PC-3 (cell line): Measurements from ENCODE around the gene HDAC4. TPM values are rescaled to one million over a fixed set of nuclear protein-coding genes. Genes with fewer than 3 reads are reported as not detected.

Experiments
- ATAC-seq: fragments of 200-7000 bp; cut with Tn5 transposase; 2 replicates; pipeline ENCODE4 v1.9.1; 2020; ENCODE audit warnings: mild to moderate bottlenecking, moderate library complexity
- BruUV-seq: library from RNA; stranded (reverse); fragments of 400-500 nt; replicated peaks from 2 replicates; lab custom pipeline; 2021; lab: Mats Ljungman, UMichigan
- CTCF ChIA-PET: fragments of 300-600 bp; sonication (Branson Sonifier 250); formaldehyde crosslinking; loops from one replicate; lab custom pipeline; 2022; ENCODE audit warnings: antibody characterized with exemption; lab: Charles Lee
- POLR2A ChIA-PET: fragments of 300-600 bp; sonication (Branson Sonifier 250); formaldehyde crosslinking; loops from one replicate; lab custom pipeline; 2022; ENCODE audit warnings: antibody characterized with exemption; ENCODE audit not compliant: unreplicated experiment; lab: Charles Lee
- DNase-seq: peaks from one replicate; pipeline ENCODE4 v3.0.0-alpha.2; 2015
- H2AFZ ChIP-seq: fragments of 300-600 bp; sonication (generic); 2 replicates; pipeline ENCODE4 v1.6.0; 2016; ENCODE audit warnings: antibody characterized with exemption, low read length
- H3F3A ChIP-seq: fragments of 300-600 bp; sonication (generic); one replicate; pipeline ENCODE4 v1.6.0; 2017; ENCODE audit warnings: antibody characterized with exemption, low read length, control low read depth, mild to moderate bottlenecking; ENCODE audit not compliant: unreplicated experiment
- H3K27ac ChIP-seq: fragments of 300-600 bp; sonication (generic); 2 replicates; pipeline ENCODE4 v1.5.1; 2016; ENCODE audit warnings: mild to moderate bottlenecking, low read length
- H3K27me3 ChIP-seq: fragments of 300-600 bp; sonication (generic); 2 replicates; pipeline ENCODE4 v1.6.1; 2016; ENCODE audit warnings: low read length, mixed read lengths
- H3K36me3 ChIP-seq: fragments of 300-600 bp; sonication (generic); 2 replicates; pipeline ENCODE4 v1.6.1; 2016; ENCODE audit warnings: low read depth, mixed run types, low read length, mixed read lengths
- H3K4me1 ChIP-seq: fragments of 300-600 bp; sonication (generic); 2 replicates; pipeline ENCODE4 v1.5.1; 2016; ENCODE audit warnings: low read length; ENCODE audit not compliant: insufficient read depth
- H3K4me2 ChIP-seq: fragments of 300-600 bp; sonication (generic); 2 replicates; pipeline ENCODE4 v1.6.0; 2016; ENCODE audit warnings: low read length
- H3K4me3 ChIP-seq: fragments of 300-600 bp; sonication (generic); 2 replicates; pipeline ENCODE4 v1.5.1; 2016; ENCODE audit warnings: mild to moderate bottlenecking, low read length, mixed read lengths
- H3K79me2 ChIP-seq: fragments of 300-600 bp; sonication (generic); 2 replicates; pipeline ENCODE4 v1.6.1; 2017; ENCODE audit warnings: low read length, mixed read lengths
- H3K9ac ChIP-seq: fragments of 300-600 bp; sonication (generic); 2 replicates; pipeline ENCODE4 v1.6.0; 2016; ENCODE audit warnings: mild to moderate bottlenecking, low read length
- H3K9me2 ChIP-seq: fragments of 300-600 bp; sonication (generic); replicated peaks from 2 replicates; pipeline ENCODE4 v1.6.1; 2016; ENCODE audit warnings: mixed run types, low read length, mixed read lengths
- H3K9me3 ChIP-seq: fragments of 300-600 bp; sonication (generic); 2 replicates; pipeline ENCODE4 v1.6.1; 2016; ENCODE audit warnings: low read length, mixed read lengths
- H4K20me1 ChIP-seq: fragments of 300-600 bp; sonication (generic); 2 replicates; pipeline ENCODE4 v1.6.1; 2016; ENCODE audit warnings: low read length, mixed read lengths
- CTCF ChIP-seq: fragments of 300-600 bp; sonication (generic); conservative IDR thresholded peaks from 2 replicates; pipeline ENCODE4 v1.5.1; 2017; ENCODE audit warnings: antibody characterized with exemption, low read depth, mild to moderate bottlenecking, low read length
- EZH2 ChIP-seq: fragments of 300-600 bp; sonication (generic); IDR thresholded peaks from one replicate; pipeline ENCODE4 v1.6.1; 2017; ENCODE audit warnings: antibody characterized with exemption, mild to moderate bottlenecking, low read length; ENCODE audit not compliant: unreplicated experiment
- EZH2phosphoT487 ChIP-seq: fragments of 300-600 bp; sonication (generic); IDR thresholded peaks from 2 replicates; pipeline ENCODE4 v1.6.1; 2018; ENCODE audit warnings: mild to moderate bottlenecking, antibody characterized with exemption, low read length, borderline replicate concordance
- intact Hi-C: fragments of 100-400 bp; cut with micrococcal nuclease; formaldehyde crosslinking; loops from 2 replicates; pipeline ENCODE4 v1.9.0; 2023
- total RNA-seq: library from RNA; depleted of rRNA; stranded (reverse); fragments of >200 nt; gene quantifications from 2 replicates; pipeline ENCODE4 v1.2.3, GENCODE V29; 2014

The HDAC4 gene
- total RNA-seq, 1 experiment from 2014 or later, result 8.5 TPM

GRCh38 chr2:239163688-239164334, 237.0 kb downstream of the HDAC4 start:
- BruUV-seq, result no TSS peak
- Histone ChIP-seq H3K27me3 (no peaks in the 10 kb centered on the region), H3F3A (no peaks in the 10 kb centered on the region), H3K4me2 (no peak overlapping the region), H2AFZ (no peak overlapping the region), H4K20me1 (no peaks in the 10 kb centered on the region), H3K9me3 (no peaks in the 10 kb centered on the region), H3K36me3 (no peaks in the 10 kb centered on the region), H3K27ac (no peak overlapping the region), H3K9me2 (no peaks in the 10 kb centered on the region), H3K9ac (no peak overlapping the region), H3K4me1 (no peaks in the 10 kb centered on the region), H3K79me2 (no peaks in the 10 kb centered on the region), H3K4me3 (no peak overlapping the region)
- CTCF ChIA-PET, result no interaction called here
- DNase-seq, result no peak
- ATAC-seq, result no peak
- TF ChIP-seq EZH2, result no peak
- intact Hi-C loops, result no loop called here
- POLR2A ChIA-PET, result no interaction called here

DNA sequence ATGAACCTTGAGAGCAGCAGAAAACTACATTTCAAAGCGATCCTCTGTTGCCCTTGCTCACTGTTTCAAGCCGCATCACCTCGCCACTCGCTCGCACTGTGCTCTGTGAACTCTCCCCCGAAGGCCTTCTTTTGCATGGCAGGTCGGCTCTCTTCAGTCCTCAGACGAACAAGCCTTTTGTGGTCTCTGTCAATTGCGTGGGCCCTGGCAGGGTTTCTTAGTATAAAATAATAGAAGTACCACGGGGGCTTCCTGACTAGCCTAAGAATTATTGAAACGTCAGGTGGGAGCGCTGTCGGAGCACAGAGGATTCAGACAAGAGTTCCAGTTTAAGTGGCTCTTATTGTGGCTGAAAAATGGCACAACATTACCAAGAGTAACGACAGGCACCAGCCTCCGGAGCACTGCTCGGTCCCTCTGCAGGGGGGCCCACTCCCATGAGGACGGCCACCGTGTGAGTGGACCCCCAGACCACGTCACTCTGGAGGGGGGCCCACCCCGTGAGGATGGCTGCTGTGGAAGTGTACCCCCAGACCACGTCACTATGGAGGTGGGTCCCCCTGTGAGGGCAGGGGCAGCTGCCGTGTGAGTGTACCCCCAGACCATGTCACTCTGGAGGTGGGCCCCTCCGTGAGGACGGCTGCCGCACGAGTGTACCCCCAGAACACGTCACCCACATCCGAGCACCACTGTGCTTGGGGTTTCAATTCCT, 237.7 kb downstream of the HDAC4 start:
- Histone ChIP-seq H4K20me1 (no peaks in the 10 kb centered on the region), H3K4me1 (no peaks in the 10 kb centered on the region), H3K27me3 (no peaks in the 10 kb centered on the region), H3K4me2 (no peak overlapping the region), H3K4me3 (no peak overlapping the region), H3K9ac (no peak overlapping the region), H3K9me2 (no peaks in the 10 kb centered on the region), H3K36me3 (no peaks in the 10 kb centered on the region), H3F3A (no peaks in the 10 kb centered on the region), H3K9me3 (no peaks in the 10 kb centered on the region), H3K27ac (no peak overlapping the region), H2AFZ (no peak overlapping the region), H3K79me2 (no peaks in the 10 kb centered on the region)
- BruUV-seq, result no TSS peak
- DNase-seq (no peak), ATAC-seq (no peak)
- intact Hi-C loops, result no loop called here
- CTCF ChIA-PET, result no interaction called here
- POLR2A ChIA-PET, result no interaction called here
- TF ChIP-seq EZH2 (no peak), EZH2phosphoT487 (no peak), CTCF (no peak)

DNA sequence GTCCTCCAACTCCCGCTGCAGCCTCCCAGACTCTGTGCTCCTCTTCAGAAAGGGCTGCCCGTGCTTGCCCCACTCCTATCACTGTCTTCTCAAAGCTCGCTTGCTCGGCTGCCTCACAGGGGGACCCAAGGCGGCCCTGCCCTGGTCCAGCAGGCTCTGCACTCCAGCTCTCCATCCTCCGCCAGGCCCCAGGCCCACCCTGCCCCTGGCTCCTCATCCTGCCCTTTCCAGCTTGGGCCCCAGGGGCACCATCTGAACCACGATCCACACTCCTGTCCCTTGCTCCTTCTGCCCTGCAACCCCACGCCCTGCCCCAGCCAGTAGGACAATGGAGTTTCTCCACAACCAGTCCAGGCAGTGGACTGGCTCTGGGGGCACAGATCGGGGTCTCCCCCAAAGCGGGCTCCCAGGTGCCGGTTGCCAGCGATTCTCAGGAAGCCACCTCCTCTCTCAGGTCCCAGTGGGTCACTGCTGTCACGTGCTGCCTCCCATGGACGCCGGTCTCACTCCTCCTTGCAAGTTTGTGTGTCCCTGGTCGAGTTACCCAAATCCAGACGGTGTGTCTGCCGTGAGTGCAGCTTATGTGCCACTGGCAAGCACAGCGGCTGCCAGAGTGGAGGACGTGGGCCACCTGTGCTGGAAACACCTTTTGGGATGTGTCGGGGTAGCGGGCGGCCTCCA, 238.5 kb downstream of the HDAC4 start:
- no peak for ATAC-seq
- Histone ChIP-seq H3K4me2 (no peak overlapping the region), H4K20me1 (no peaks in the 10 kb centered on the region), H3K9ac (no peak overlapping the region), H3F3A (no peaks in the 10 kb centered on the region), H3K27me3 (no peaks in the 10 kb centered on the region), H3K79me2 (no peaks in the 10 kb centered on the region), H3K9me3 (no peaks in the 10 kb centered on the region), H3K4me1 (no peaks in the 10 kb centered on the region), H2AFZ (no peak overlapping the region), H3K27ac (no peak overlapping the region), H3K4me3 (no peak overlapping the region), H3K36me3 (no peaks in the 10 kb centered on the region), H3K9me2 (no peaks in the 10 kb centered on the region)
- no TSS peak for BruUV-seq
- intact Hi-C loops, result no loop called here
- POLR2A ChIA-PET, result no interaction called here
- CTCF ChIA-PET, result no interaction called here
- DNase-seq, result no peak
- TF ChIP-seq EZH2, result no peak
- TF ChIP-seq CTCF, result no peak
